HG03135 (cell line): Measurements from ENCODE around the gene IRF4.

Source experiments
- ATAC-seq: cut with Tn5 transposase; IDR thresholded peaks from one replicate; pipeline ENCODE4 v1.9.1; 2021; ENCODE audit warnings: mild to moderate bottlenecking, moderate library complexity; ENCODE audit not compliant: unreplicated experiment

IRF4 gene

DNA sequence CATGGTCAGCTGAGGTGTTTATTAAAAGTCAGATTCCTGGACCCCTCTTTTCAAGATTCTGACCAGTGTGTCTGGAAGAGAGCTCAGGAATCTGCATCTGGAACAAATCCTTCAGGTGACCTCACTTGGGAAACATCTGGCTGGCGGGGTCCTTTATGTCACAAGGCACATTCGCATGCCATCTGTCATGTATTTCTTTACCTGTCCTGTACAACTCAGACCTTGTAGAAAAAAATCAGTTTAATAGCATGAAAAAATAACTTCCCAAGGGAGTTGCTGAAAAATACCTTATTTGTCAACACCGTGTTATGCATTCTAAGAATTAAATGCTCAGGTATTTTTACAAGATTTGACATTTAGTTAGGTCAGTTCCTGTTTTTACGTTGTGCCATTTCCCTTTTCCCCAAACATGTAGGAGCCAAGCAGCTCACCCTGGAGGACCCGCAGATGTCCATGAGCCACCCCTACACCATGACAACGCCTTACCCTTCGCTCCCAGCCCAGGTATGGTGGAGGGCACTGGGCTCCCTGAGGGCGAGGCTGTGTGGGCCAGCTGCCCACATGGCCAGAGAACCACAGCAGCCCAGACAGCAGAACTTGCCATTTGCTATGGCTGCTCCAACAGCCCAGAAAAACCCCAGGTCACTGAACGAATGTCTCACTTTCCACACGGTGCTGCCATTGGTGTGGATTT is 4.0 kb downstream of the IRF4 start:
- no peak for ATAC-seq

DNA sequence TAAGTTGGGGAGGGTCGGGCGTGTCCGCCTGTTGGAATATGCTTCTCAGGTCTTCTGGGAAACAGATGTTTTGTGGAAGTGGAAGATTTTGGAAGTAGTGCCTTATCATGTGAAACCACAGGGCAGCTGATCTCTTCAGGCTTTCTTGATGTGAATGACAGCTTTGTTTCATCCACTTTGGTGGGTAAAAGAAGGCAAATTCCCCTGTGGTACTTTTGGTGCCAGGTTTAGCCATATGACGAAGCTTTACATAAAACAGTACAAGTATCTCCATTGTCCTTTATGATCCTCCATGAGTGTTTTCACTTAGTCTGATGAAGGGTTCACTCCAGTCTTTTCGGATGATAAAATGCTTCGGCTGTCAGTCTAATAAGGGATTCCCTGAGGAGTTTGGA is 4.6 kb downstream of the IRF4 start:
- no peak for ATAC-seq

DNA sequence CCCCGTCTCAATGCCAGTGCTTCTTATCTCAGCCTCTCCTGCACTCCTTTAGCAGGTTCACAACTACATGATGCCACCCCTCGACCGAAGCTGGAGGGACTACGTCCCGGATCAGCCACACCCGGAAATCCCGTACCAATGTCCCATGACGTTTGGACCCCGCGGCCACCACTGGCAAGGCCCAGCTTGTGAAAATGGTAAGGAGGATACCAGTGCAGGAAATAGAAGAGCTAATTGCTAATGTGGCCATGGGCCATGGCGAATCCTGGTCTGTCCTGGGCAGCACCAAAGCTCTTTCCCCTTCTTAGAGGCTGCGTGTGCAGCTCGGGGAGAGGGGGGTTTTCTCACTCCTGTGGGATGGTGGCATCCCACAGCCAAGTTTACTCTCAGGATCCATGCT is 5.5 kb downstream of the IRF4 start:
- no peak for ATAC-seq

DNA sequence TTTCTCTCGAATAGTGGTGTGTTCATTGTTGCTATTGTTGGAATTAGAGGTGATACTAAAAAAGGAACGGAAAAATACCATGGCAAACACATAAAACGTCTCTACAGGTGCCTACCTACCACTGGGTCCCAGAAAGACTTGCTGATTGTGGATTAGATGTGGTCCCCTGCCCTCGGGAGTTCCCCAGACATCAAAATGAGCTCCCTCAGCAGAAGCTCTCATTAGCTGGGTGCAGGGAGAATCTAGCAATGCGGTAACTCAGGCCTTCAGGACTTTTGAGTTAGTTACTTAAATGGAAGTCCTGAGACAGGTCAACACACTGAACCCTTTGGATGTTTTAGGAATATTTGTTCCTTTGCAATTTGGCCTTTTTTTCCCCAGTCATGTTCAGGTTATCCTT is 6.1 kb downstream of the IRF4 start:
- ATAC-seq, result no peak

DNA sequence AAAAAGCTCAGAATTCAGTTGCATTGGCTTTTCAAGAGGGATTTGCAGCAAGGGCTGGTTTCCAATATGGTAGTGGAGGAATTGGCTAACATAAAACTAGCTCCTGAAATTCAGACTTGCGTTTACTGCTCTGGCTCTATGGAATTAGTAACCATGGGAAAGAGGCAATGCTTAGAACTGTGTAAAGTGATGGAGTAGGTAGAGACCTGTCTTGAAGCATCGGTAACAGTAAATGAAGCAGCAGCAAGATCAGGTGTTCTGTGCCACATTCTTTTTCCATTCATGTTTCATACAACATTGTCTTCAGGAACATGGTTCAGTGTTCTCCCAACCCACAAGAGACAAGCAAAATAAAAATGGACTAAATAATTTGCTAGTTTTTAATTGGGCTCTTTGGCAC is 6.5 kb downstream of the IRF4 start:
- no peak for ATAC-seq

DNA sequence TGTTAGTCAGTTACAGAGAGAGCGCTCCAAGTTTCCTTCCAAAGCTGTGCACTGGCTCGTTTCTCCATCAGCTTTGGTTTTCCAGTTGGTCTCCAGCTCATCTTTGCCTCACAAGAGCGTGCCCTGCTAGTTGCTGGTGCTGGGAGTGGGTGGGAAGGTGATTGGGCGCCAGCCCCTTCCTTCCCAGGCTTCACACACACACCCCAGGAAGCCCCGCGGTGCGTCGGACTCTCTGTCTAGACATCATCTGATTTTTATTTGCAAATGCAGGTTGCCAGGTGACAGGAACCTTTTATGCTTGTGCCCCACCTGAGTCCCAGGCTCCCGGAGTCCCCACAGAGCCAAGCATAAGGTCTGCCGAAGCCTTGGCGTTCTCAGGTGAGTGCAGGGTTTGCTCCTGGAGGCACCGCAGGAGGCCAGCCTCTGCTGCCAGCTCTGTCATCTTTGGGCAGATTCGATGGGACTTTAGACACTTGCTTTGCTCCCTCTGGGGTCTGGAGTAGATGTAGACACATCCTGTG is 7.1 kb downstream of the IRF4 start:
- no peak for ATAC-seq

DNA sequence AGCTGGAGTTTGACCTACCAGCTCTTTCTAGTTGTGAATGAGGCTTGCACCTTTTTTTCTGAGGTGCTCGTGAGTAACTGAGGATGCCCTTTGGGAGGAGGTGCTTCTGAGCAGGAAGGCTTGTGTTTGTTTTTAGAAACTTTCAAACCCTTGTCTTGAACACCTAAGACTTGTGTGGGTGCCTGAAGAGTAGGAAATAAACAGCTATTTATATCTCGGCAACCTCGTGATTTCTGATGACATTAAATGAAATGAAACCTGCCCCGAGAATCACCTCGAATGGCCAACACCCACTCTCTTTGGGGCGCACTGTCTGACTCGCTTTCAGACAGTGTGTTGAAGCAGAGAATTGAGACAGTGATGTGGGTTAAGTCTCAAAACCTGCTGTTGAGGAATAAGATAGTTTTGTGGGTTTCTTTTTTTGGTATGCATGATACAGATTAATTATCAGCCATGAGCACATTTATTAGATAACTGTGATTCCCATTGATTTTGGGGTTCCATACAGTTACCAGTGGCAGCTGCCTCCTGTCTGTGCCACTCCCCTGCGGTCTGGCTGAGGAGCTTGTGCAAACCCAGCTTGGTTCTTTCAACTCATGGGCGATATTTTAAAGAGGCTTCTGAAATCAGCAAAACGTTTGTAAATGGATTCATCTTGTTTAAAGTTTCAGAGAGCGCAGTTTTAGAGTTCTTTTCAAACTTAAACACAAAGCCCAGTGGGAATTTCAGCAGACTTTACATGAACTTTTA is 8.4 kb downstream of the IRF4 start:
- ATAC-seq, result no peak

DNA sequence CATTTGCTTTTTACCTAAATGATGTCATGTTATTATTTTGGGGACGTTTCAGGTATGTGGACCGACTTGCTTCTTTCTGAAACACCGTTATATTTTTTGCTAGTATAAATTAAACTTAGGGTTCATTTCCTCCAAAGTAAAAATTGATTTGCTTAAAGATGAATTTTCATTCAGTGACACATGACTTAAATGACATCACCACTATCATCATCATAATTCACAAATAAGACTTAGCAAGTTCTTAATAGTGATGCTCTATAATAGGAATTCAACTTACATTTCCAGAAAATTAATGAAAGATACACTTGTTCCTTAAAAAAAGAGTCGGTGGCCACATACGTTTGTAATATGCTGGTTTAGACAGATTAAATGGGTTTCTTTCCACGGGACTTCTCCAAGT is 9.3 kb downstream of the IRF4 start:
- no peak for ATAC-seq

DNA sequence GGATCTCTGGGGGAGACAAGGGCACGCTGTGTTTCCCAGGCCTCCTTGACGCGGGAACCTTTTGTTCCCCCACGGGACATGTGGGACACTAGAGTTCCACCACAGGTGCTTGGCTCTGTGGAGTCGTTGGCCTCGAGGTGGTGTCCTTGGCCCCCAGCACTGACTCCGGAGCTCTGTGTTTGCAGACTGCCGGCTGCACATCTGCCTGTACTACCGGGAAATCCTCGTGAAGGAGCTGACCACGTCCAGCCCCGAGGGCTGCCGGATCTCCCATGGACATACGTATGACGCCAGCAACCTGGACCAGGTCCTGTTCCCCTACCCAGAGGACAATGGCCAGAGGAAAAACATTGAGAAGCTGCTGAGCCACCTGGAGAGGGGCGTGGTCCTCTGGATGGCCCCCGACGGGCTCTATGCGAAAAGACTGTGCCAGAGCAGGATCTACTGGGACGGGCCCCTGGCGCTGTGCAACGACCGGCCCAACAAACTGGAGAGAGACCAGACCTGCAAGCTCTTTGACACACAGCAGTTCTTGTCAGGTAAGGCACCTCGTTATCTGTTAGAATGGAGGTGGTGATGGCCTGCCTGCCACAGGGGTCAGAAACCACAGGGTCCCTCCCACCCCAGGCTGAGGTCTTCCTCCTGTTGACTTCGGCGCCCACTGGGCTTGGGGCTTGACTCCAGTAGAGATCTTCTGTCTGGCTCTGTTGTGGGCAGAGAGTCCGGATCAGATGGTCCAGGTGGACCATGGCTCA is 9.9 kb downstream of the IRF4 start:
- no peak for ATAC-seq

DNA sequence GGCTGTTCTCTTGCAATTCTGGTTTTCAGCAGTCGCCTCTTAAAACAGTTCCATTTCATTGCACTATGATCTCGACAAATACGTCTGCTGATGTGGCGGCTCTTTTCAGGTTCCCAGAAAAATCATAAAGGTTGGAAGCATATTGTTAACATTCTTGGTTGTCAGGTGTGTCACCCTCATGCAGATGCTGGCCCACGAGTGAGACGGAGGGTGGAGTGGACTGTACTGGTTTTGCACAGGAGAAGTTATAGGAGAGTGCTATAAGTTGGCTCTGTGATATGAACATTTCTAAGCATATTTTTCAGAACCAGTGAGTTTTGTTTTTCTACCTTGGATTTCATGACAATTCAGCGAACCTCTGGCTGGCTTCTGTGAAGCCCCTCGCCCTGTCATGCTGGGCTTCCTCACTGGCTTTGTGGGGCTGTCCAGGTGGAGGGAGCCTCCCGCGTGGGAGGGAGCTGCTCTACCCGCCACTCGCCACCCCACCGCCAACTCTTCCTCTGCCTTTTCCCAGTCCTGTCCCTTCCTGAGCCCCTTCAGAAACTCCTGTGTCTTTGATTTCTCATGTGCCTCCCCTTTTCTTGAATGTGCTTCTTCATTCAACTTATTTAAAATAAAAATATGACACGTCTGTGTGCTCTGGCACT is 10.6 kb downstream of the IRF4 start:
- no peak for ATAC-seq

DNA sequence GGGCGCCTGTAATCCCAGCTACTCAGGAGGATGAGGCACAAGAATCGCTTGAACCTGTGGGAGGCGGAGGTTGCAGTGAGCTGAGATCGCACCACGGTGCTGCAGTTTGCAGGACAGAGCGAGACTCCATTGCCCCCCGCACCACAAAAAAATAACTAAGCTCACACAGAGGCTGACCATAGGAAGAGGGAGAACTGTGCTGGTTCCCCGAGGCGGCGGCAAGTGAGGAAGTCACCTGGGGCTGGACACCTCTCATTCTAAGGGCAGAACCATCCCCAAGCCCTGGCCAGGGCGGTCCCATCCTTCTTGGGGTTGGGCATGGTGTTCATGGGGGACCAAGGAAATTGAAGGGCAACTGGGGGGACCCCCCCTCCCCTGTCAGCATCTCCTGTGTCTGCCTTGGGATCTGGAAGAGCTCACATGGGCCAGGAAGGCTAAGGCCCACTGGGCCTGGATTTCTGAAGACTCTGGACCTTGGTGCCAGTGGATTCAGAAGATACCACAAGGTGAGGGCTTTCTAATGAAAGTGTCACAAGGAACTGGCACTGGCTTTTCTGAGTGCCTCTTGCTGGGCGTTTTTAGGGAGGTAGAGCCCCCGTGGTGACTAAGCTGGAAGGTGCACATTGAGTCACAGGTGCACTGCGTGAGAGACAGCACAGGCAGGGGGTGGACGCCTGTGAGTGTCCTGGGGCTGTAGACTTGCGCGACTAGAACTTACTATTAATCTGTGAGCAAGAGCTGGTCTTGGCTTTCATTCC is 11.5 kb downstream of the IRF4 start:
- ATAC-seq, result no peak

DNA sequence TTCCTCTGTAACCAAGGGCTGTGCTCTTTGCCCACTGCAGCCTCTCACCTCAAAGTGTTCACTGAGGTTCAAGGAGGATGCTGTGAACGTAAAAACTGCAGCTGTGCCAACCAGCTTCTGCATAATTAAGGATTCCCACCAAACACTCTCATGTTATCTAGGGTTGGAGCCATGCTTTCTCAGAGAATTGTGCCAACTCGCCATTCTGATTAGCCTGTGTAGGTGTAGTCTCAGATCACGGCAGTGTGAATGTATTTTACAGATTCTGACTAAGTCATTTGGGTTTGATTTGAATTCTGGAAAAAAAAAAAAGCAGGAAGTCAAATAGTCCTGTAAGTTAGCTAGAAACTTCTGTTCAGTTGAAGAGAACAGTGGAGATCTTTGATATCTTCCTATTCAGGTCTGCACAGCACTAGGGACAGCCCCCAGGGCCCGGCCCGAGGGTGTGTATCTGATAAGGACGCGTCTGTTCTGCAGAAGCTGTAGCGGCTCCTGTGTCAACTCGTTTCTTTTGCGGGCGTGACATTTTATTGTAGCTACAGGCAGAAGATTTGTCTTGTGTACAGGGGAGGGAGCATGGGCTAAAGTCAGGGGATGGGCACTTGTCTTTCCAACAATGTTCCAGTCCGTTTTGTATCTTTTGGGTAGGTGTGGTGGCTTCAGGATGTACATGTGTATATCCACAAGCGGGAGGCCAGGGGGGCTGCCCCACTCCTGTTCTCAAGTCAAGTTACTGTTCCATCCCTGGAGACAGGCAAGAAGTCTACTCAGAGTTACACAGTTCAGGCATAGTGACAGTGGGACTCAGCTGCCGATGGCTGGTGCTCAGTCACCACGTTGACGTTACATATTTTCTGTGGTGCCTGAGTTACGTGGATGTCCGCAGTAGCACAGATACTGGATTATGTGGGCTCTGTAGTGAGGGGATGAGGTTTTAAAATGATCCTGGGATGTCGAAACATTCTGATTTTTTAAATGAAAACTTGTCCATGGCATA is 12.4 kb downstream of the IRF4 start:
- ATAC-seq, result no peak

DNA sequence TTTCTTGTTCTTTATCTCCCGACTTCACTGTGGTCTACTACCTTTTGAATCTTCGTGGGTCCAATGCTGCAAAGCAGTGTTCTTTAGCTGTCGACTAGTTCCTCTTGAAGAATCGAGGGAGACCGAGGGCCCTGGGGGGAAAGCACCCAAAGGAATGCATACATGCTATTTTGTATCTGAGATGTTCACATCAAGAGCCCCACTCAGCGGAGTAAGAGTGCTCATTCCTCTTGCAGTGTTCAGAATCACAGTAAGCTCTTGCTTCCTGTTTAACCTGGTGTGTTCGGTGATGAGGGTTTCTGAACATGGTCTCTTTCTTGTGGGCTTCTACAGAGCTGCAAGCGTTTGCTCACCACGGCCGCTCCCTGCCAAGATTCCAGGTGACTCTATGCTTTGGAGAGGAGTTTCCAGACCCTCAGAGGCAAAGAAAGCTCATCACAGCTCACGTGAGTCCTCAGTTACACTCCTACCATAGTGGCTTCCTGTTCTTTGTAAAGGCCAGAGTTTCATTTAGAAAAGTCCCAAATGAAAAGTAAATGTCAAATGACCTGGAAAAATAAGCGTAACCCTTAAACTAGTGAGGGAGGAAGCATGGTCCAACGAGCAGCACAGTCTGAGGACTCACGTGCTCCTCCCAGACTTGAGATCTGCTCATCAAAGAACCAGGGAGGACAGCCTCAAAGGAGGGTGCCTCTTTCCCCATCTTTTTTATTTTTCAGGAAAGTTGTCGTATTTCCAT is 13.3 kb downstream of the IRF4 start:
- ATAC-seq, result no peak

DNA sequence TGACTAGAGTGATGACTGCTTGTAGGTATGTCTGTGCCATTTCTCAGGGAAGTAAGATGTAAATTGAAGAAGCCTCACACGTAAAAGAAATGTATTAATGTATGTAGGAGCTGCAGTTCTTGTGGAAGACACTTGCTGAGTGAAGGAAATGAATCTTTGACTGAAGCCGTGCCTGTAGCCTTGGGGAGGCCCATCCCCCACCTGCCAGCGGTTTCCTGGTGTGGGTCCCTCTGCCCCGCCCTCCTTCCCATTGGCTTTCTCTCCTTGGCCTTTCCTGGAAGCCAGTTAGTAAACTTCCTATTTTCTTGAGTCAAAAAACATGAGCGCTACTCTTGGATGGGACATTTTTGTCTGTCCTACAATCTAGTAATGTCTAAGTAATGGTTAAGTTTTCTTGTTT is 16.6 kb downstream of the IRF4 start:
- ATAC-seq, result no peak

DNA sequence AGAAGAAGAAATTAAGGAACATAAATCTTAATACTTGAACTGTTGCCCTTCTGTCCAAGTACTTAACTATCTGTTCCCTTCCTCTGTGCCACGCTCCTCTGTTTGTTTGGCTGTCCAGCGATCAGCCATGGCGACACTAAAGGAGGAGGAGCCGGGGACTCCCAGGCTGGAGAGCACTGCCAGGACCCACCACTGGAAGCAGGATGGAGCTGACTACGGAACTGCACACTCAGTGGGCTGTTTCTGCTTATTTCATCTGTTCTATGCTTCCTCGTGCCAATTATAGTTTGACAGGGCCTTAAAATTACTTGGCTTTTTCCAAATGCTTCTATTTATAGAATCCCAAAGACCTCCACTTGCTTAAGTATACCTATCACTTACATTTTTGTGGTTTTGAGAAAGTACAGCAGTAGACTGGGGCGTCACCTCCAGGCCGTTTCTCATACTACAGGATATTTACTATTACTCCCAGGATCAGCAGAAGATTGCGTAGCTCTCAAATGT is 17.1 kb downstream of the IRF4 start:
- ATAC-seq, result no peak

DNA sequence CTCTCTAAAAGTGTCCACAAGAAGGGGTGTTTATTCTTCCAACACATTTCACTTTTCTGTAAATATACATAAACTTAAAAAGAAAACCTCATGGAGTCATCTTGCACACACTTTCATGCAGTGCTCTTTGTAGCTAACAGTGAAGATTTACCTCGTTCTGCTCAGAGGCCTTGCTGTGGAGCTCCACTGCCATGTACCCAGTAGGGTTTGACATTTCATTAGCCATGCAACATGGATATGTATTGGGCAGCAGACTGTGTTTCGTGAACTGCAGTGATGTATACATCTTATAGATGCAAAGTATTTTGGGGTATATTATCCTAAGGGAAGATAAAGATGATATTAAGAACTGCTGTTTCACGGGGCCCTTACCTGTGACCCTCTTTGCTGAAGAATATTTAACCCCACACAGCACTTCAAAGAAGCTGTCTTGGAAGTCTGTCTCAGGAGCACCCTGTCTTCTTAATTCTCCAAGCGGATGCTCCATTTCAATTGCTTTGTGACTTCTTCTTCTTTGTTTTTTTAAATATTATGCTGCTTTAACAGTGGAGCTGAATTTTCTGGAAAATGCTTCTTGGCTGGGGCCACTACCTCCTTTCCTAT is 17.9 kb downstream of the IRF4 start:
- no peak for ATAC-seq

DNA sequence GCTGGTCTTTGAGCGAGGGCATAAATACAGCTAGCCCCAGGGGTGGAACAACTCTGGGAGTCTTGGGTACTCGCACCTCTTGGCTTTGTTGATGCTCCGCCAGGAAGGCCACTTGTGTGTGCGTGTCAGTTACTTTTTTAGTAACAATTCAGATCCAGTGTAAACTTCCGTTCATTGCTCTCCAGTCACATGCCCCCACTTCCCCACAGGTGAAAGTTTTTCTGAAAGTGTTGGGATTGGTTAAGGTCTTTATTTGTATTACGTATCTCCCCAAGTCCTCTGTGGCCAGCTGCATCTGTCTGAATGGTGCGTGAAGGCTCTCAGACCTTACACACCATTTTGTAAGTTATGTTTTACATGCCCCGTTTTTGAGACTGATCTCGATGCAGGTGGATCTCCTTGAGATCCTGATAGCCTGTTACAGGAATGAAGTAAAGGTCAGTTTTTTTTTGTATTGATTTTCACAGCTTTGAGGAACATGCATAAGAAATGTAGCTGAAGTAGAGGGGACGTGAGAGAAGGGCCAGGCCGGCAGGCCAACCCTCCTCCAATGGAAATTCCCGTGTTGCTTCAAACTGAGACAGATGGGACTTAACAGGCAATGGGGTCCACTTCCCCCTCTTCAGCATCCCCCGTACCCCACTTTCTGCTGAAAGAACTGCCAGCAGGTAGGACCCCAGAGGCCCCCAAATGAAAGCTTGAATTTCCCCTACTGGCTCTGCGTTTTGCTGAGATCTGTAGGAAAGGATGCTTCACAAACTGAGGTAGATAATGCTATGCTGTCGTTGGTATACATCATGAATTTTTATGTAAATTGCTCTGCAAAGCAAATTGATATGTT is 19.2 kb downstream of the IRF4 start:
- ATAC-seq, result no peak
